Choroid plexus epithelial cell (primary cell): Measurements from ENCODE around the gene CHRDL2.

Source experiments
- DNase-seq: peaks from one replicate; pipeline ENCODE4 v3.0.0-alpha.2; 2010; ENCODE audit warnings: low read depth
- H3K4me3 ChIP-seq: 2 replicates; pipeline ENCODE4 v1.5.1; 2011; ENCODE audit warnings: low read depth, mild to moderate bottlenecking, control low read depth, low read length, moderate library complexity
- TF ChIP-seq, protein P1 (sequence below): conservative IDR thresholded peaks from 2 replicates; pipeline ENCODE4 v1.5.1; 2011; ENCODE audit warnings: low read depth, mild to moderate bottlenecking, control low read depth, inconsistent platforms, low read length, moderate library complexity

CHRDL2 gene

DNA sequence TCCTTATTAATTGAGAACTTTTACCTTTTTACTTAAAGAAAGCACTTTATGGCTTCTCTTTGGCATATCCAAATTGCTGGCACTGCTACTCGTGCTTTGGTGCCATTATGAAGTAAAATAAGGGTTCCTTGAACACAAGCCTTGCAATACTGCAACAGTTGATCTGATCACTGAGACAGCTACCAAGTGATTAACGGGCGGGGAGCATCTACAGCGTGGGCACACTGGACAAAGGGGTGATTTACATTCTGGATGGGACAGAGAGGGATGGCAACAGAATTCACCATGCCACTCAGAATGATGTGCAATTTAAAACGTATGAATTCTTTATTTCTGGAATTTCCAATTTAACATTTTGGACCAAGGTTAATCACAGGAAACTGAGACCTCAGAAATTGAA, 7.7 kb downstream of the CHRDL2 start:
- no peak for DNase-seq
- TF ChIP-seq, protein P1, sequence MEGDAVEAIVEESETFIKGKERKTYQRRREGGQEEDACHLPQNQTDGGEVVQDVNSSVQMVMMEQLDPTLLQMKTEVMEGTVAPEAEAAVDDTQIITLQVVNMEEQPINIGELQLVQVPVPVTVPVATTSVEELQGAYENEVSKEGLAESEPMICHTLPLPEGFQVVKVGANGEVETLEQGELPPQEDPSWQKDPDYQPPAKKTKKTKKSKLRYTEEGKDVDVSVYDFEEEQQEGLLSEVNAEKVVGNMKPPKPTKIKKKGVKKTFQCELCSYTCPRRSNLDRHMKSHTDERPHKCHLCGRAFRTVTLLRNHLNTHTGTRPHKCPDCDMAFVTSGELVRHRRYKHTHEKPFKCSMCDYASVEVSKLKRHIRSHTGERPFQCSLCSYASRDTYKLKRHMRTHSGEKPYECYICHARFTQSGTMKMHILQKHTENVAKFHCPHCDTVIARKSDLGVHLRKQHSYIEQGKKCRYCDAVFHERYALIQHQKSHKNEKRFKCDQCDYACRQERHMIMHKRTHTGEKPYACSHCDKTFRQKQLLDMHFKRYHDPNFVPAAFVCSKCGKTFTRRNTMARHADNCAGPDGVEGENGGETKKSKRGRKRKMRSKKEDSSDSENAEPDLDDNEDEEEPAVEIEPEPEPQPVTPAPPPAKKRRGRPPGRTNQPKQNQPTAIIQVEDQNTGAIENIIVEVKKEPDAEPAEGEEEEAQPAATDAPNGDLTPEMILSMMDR = no peak
- H3K4me3 ChIP-seq = no peak overlapping the region

DNA sequence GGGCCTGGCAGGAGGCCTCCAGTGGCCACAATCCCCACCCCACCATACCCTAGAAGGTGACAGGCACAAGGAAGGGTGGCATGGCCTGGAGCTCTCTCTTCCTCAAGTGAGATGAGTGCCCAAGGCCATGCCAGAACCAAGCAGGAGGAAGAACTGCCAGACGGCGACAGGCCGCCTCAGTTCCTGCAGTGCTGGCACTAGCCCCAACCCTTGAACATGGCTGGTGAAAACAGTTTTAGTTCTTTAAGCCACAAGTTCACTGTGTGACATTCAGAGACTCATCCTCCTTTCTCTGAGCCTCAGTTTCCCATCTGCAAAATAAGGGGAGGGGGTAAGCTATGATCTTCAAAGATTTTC, 9.8 kb downstream of the CHRDL2 start:
- no peak for DNase-seq
- no peak overlapping the region for H3K4me3 ChIP-seq
- TF ChIP-seq, protein P1 = no peak

DNA sequence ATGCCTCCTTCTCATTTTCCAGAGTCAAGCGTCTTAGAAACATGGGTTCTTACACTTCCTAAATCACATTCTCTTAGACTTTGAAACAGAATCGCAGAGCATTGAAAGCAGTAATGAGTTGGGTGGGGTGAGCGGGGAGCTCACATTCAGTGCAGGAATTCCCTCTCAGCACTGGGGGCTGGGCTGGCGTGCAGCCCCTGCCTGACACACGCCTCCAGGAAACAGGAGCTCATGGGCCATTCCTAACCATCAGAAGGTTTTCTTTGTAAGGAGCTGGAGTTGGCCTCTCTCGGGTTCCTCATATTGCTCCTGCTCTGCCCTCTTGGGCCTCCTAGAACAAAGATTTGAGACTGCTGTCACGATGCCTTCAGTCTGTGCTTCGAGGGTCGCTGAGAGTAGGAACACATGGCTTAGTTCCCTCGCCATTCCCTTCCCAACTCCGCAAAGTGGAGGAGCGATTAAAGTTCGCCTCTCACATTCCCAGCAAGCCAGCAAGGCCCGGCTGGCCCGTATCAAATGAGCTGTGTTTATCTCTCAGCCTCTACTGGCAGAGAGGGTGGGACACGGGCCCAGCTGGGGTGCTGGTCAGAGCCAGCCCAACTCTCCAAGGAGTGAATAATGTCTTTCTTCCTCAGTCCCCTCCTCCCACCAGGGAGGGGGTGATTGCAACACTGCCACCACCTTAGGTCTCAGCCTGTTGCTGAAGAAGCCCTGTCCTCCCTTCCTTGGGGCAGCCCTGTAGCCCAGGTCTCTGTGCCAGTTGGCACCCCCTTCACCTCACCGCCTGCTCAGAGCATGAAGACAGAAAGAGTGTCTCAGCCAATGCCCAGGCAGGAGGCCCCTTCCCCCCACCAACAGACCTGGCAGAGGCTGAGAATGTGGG, 10.4 kb downstream of the CHRDL2 start:
- DNase-seq = peak; percentile 30
- TF ChIP-seq, protein P1 = no peak
- H3K4me3 ChIP-seq = no peak overlapping the region

DNA sequence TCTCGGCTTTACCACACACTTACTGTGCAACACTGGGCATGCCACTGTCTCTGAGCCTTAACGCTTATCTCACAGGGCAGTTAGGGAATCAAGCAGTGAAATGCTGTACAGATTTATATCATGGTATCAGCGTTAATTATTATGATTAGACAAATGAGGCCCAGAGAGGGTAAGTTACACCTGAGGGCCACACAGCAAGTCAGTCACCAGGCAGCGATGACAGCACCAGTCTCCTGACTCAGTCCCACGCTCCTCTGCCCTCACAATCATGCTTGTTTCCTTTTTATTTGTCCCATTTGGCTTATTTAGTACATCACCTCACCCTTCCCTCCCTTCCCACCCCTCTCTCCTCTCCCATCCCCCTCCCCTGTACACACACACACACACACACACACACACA, 12.2 kb downstream of the CHRDL2 start:
- TF ChIP-seq, protein P1 = no peak
- no peak overlapping the region for H3K4me3 ChIP-seq
- DNase-seq = no peak

DNA sequence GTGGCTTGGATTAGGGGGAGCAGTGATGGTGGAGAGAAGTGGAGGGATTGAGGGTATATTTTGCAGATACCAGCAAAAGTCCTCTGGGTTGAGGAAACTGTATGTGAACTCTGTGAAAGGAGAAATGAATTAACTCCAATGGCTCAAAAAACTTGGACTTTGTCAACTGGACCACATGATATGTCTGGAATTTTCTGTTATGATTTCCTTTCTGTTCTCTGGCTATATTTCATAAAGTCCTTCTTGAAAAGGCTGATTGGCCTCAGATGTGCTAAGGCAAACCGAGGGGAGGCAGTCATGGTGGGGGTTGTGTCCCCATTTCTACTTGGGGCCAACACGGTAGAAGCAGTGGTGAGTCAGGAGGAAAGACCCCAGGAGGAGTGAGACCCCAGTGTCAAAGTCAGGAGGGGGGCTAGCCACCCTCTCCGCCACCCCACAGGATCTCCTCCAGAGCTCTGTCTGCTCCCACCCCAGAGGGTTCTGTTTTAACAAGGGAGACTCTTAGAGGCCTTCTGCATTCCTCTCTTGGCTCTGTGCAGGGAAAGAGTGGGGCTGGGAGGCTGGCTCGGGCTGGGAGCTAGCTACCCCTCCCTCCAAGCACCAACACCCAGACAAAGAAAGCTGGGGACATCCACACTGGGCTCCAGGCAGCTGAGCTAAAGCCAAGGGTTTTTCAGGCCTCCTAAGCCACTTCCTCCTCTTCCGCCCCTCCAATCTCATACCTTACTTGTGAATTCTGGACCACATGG, 13.8 kb downstream of the CHRDL2 start:
- TF ChIP-seq, protein P1 = no peak
- no peak overlapping the region for H3K4me3 ChIP-seq
- DNase-seq = peak; percentile 25

DNA sequence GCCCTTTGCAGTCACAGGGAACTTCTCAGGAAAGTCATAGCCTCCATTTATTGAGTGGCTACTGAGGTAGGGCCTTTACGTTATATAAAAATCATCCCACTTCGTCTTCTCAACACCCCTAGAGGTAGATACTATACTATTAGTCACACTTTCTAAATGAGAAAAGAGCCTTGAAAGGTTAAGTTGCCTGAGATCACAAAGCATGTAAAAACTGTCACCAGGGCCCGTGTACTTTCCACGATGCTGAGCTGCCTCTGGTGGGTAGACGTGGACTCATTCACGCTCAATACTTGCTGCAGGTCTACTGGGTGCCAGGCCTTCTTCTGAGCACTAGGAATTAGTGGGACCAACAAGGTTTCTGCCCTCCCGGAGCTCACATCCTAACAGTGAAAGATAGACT, 16.3 kb downstream of the CHRDL2 start:
- no peak for DNase-seq
- TF ChIP-seq, protein P1 = no peak
- no peak overlapping the region for H3K4me3 ChIP-seq
